OCI-LY1 (cell line): Measurements from ENCODE around the gene KCNIP3.

Experiments used
- H2AFZ ChIP-seq: fragments of 200-600 bp; sonication (generic), shearing (Covaris generic); 2 replicates; pipeline ENCODE4 v1.6.0; 2014; ENCODE audit warnings: antibody characterized with exemption, mild to moderate bottlenecking, low read length
- H3F3A ChIP-seq: fragments of 200-600 bp; sonication (generic), shearing (Covaris generic); 2 replicates; pipeline ENCODE4 v1.6.0; 2014; ENCODE audit warnings: mild to moderate bottlenecking, antibody characterized with exemption, low read length, moderate library complexity; ENCODE audit not compliant: insufficient read depth
- H3K27ac ChIP-seq: fragments of 200-600 bp; sonication (generic); 2 replicates; pipeline ENCODE4 v1.5.1; 2014; ENCODE audit warnings: low read length, mixed run types, mild to moderate bottlenecking, low read depth; ENCODE audit not compliant: poor library complexity, severe bottlenecking
- H3K27me3 ChIP-seq: fragments of 200-600 bp; sonication (generic); 2 replicates; pipeline ENCODE4 v1.6.0; 2014; ENCODE audit warnings: antibody characterized with exemption, mild to moderate bottlenecking, low read length, moderate library complexity; ENCODE audit not compliant: insufficient read depth
- H3K36me3 ChIP-seq: fragments of 200-600 bp; sonication (generic); 2 replicates; pipeline ENCODE4 v1.6.1; 2014; ENCODE audit warnings: mild to moderate bottlenecking, antibody characterized with exemption, low read length, moderate library complexity, mixed read lengths; ENCODE audit not compliant: insufficient read depth
- H3K4me1 ChIP-seq: fragments of 200-600 bp; sonication (generic); 2 replicates; pipeline ENCODE4 v1.5.1; 2014; ENCODE audit warnings: mild to moderate bottlenecking, low read length, moderate library complexity; ENCODE audit not compliant: insufficient read depth, severe bottlenecking
- H3K4me2 ChIP-seq: fragments of 200-600 bp; sonication (generic), shearing (Covaris generic); 2 replicates; pipeline ENCODE4 v1.6.1; 2014; ENCODE audit warnings: low read length
- H3K4me3 ChIP-seq: fragments of 200-600 bp; sonication (generic); 2 replicates; pipeline ENCODE4 v1.5.1; 2014; ENCODE audit warnings: low read length, low read depth, mild to moderate bottlenecking, mixed read lengths; ENCODE audit not compliant: poor library complexity, severe bottlenecking
- H3K79me2 ChIP-seq: fragments of 200-600 bp; shearing (Covaris generic); 2 replicates; pipeline ENCODE4 v1.6.1; 2016; ENCODE audit warnings: mixed run types, low read length, mixed read lengths; ENCODE audit not compliant: insufficient read depth
- H3K9ac ChIP-seq: fragments of 200-600 bp; sonication (generic), shearing (Covaris generic); 2 replicates; pipeline ENCODE4 v1.6.1; 2014; ENCODE audit warnings: mild to moderate bottlenecking, low read length, mixed read lengths
- H3K9me2 ChIP-seq: fragments of 200-600 bp; sonication (generic), shearing (Covaris generic); 2 replicates; pipeline ENCODE4 v1.6.1; 2014; ENCODE audit warnings: low read depth, mild to moderate bottlenecking, low read length, mixed read lengths
- H3K9me3 ChIP-seq: fragments of 200-600 bp; shearing (Covaris generic); 2 replicates; pipeline ENCODE4 v1.6.1; 2014; ENCODE audit warnings: low read length, mixed read lengths
- H4K20me1 ChIP-seq: fragments of 200-600 bp; sonication (generic), shearing (Covaris generic); 2 replicates; pipeline ENCODE4 v1.6.0; 2016; ENCODE audit warnings: mild to moderate bottlenecking, low read length; ENCODE audit not compliant: insufficient read depth
- CTCF ChIP-seq: fragments of 200-600 bp; sonication (generic), shearing (Covaris generic); IDR thresholded peaks from 2 replicates; pipeline ENCODE4 v1.5.1; 2017; ENCODE audit warnings: mild to moderate bottlenecking, antibody characterized with exemption, low read length, moderate library complexity, mixed read lengths
- EZH2 ChIP-seq: fragments of 200-600 bp; sonication (generic), shearing (Covaris generic); IDR thresholded peaks from 2 replicates; pipeline ENCODE4 v1.8.0; 2017; ENCODE audit warnings: borderline replicate concordance, mixed run types, mild to moderate bottlenecking, antibody characterized with exemption, low read length, moderate library complexity, mixed read lengths

Gene KCNIP3

DNA sequence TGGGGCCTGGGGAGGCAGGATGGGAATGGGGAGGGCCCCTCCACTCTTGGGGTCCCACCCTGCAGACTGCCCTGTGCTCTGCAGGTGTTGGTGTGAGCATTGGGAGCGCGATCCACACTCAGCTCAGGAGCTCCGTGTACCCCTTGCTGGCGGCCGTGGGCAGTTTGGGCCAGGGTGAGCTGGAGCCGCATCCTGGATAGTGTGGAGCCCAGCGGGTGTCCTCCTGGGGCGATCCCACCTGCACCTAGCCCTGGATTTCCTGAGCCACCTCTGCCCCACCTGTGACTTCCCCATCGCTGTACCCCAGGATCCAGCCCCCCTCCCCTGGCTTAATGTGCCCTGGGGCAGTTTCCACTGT is 20.3 kb upstream of the KCNIP3 start:
- Histone ChIP-seq H3K9me2 (no peaks in the 10 kb centered on the region), H2AFZ (no peak overlapping the region), H4K20me1 (no peaks in the 10 kb centered on the region), H3K9me3 (no peaks in the 10 kb centered on the region), H3K4me1 (no peaks in the 10 kb centered on the region), H3K4me3 (no peak overlapping the region), H3K36me3 (no peaks in the 10 kb centered on the region), H3K9ac (no peak overlapping the region), H3K4me2 (no peak overlapping the region), H3K27me3 (no peaks in the 10 kb centered on the region; the same call in 1 of the 2 replicates), H3K27ac (no peak overlapping the region), H3F3A (no peaks in the 10 kb centered on the region), H3K79me2 (no peaks in the 10 kb centered on the region)
- TF ChIP-seq EZH2 (no peak), CTCF (no peak)

DNA sequence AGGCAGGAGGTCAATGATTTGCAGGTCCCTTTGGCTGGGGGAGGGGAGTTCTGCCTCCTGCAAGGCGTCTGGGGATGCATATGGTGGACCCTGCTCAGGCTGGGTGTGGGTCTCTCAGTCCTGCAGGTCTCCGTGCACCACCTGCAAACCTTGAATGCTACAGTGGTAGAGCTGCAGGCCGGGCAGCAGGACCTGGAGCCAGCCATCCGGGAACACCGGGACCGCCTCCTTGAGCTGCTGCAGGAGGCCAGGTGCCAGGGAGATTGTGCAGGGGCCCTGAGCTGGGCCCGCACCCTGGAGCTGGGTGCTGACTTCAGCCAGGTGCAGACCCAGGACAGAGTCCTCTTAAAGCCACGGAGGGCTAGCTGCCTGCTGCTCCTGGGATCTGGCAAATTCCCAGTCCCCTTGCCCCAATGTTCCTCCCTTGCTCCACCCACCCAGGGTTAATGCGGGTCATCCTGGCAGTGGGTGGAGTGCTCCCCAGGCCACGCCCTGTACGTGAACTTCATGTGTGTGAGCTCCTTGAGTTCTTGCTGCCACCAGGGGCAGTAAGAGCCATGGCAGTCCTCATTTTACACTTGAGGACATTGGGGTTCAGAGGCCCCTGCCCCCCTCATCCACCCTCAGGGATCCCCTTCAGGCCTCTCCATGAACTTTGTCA is 19.8 kb upstream of the KCNIP3 start:
- Histone ChIP-seq H4K20me1 (no peaks in the 10 kb centered on the region), H3K4me3 (no peak overlapping the region), H3K9me2 (no peaks in the 10 kb centered on the region), H3K9me3 (no peaks in the 10 kb centered on the region), H2AFZ (no peak overlapping the region), H3K27me3 (no peaks in the 10 kb centered on the region; the same call in 1 of the 2 replicates), H3F3A (no peaks in the 10 kb centered on the region), H3K9ac (no peak overlapping the region), H3K36me3 (no peaks in the 10 kb centered on the region), H3K4me2 (no peak overlapping the region), H3K27ac (no peak overlapping the region), H3K79me2 (no peaks in the 10 kb centered on the region), H3K4me1 (no peaks in the 10 kb centered on the region)
- no peak for TF ChIP-seq EZH2
- TF ChIP-seq CTCF = no peak; the same call in 1 of the 2 replicates

- H3K9me3 ChIP-seq = no peaks in the 10 kb centered on the region
- H2AFZ ChIP-seq = no peak overlapping the region
- no peaks in the 10 kb centered on the region for H3K4me1 ChIP-seq
- H3K4me2 ChIP-seq = no peak overlapping the region
- no peaks in the 10 kb centered on the region; the same call in 1 of the 2 replicates for H3K27me3 ChIP-seq
- H4K20me1 ChIP-seq = no peaks in the 10 kb centered on the region
- H3K27ac ChIP-seq = no peak overlapping the region
- no peaks in the 10 kb centered on the region for H3K36me3 ChIP-seq
- no peaks in the 10 kb centered on the region for H3K9me2 ChIP-seq
- H3F3A ChIP-seq = no peaks in the 10 kb centered on the region
- no peaks in the 10 kb centered on the region for H3K79me2 ChIP-seq
- no peak overlapping the region for H3K4me3 ChIP-seq
- TF ChIP-seq CTCF = no peak
- TF ChIP-seq EZH2 = no peak
- H3K9ac ChIP-seq = no peak overlapping the region
Observed at GRCh38 chr2:95278051-95278471, 19.1 kb upstream of the KCNIP3 start.
